Esophagus squamous epithelium (tissue), 4 donors: Measurements from ENCODE around the gene CRP.

Experiments
- POLR2A ChIP-seq, 4 donors: fragments of 450-650 bp; IDR thresholded peaks; one replicate each; pipeline ENCODE4 v1.6.1; 2017; ENCODE audit warnings: antibody characterized with exemption in 4 of 4, mild to moderate bottlenecking in 4 of 4, moderate library complexity in 3 of 4
- TF ChIP-seq, protein P1 (sequence below), 6 experiments: fragments of 450-650 bp in 4 of 6; fragments of 200-600 bp in 2 of 6; sonication (generic) in 2 of 6; IDR thresholded peaks; one replicate each; pipeline ENCODE4 v1.5.1; 2016 to 2019; ENCODE audit warnings: antibody characterized with exemption in 6 of 6, mild to moderate bottlenecking in 4 of 6, moderate library complexity in 4 of 6

DNA sequence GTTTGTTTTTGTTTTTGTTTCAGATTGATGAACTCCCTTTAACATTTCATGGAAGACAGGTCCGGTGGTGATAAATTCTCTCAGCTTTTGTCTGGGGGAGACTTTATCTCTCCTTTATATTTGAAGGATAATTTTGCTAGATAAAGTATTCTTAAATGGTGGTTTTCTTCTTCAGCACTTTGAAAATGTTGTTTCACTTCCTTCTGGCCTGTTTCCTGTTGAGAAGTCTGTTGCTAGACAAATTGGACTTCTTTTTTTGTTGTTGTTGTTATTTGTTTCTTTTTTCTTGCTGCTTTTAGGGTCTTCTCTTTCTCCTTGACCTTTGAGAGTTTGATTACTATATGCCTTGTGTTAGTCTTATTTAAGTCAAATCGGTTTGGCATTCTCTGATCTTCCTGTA is 50.8 kb downstream of the CRP start:
- no peak for TF ChIP-seq POLR2A (IDR thresholded peaks at IDR 0.05)
- TF ChIP-seq, protein P1, sequence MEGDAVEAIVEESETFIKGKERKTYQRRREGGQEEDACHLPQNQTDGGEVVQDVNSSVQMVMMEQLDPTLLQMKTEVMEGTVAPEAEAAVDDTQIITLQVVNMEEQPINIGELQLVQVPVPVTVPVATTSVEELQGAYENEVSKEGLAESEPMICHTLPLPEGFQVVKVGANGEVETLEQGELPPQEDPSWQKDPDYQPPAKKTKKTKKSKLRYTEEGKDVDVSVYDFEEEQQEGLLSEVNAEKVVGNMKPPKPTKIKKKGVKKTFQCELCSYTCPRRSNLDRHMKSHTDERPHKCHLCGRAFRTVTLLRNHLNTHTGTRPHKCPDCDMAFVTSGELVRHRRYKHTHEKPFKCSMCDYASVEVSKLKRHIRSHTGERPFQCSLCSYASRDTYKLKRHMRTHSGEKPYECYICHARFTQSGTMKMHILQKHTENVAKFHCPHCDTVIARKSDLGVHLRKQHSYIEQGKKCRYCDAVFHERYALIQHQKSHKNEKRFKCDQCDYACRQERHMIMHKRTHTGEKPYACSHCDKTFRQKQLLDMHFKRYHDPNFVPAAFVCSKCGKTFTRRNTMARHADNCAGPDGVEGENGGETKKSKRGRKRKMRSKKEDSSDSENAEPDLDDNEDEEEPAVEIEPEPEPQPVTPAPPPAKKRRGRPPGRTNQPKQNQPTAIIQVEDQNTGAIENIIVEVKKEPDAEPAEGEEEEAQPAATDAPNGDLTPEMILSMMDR (IDR thresholded peaks at IDR 0.05) = no peak
